OCI-LY7 (cell line): ENCODE results near the gene ROBO1. TPM values are rescaled to one million over a fixed set of nuclear protein-coding genes. Genes with fewer than 3 reads are reported as not detected.

ENCODE experiments used
- BruUV-seq: library from RNA; stranded (reverse); fragments of 400-500 nt; replicated peaks from 2 replicates; lab custom pipeline; 2021; lab: Mats Ljungman, UMichigan
- CTCF ChIA-PET: fragments of 300-600 bp; sonication (Branson Sonifier 250); formaldehyde crosslinking; loops from one replicate; lab custom pipeline; 2022; ENCODE audit warnings: antibody characterized with exemption; ENCODE audit not compliant: unreplicated experiment; lab: Charles Lee
- POLR2A ChIA-PET: fragments of 300-600 bp; sonication (Branson Sonifier 250); formaldehyde crosslinking; loops from one replicate; lab custom pipeline; 2022; ENCODE audit warnings: antibody characterized with exemption; lab: Charles Lee
- DNase-seq: peaks from one replicate; pipeline ENCODE4 v3.0.0-alpha.2; 2015; ENCODE audit warnings: low spot score
- H2AFZ ChIP-seq: fragments of 200-600 bp; sonication (generic), shearing (Covaris generic); 2 replicates; pipeline ENCODE4 v1.6.1; 2014; ENCODE audit warnings: mild to moderate bottlenecking, antibody characterized with exemption, low read length, moderate library complexity
- H3K27ac ChIP-seq: fragments of 200-600 bp; sonication (generic); 2 replicates; pipeline ENCODE4 v1.5.1; 2014; ENCODE audit warnings: mixed run types, low read depth, mild to moderate bottlenecking, moderate library complexity, low read length, inconsistent platforms; ENCODE audit not compliant: poor library complexity, severe bottlenecking
- H3K36me3 ChIP-seq: fragments of 200-600 bp; sonication (generic); 2 replicates; pipeline ENCODE4 v1.6.1; 2014; ENCODE audit warnings: mild to moderate bottlenecking, antibody characterized with exemption, low read length, moderate library complexity, mixed read lengths; ENCODE audit not compliant: insufficient read depth
- H3K4me1 ChIP-seq: fragments of 200-600 bp; sonication (generic); 2 replicates; pipeline ENCODE4 v1.5.1; 2014; ENCODE audit warnings: mild to moderate bottlenecking, low read length; ENCODE audit not compliant: insufficient read depth, poor library complexity, severe bottlenecking
- H3K4me2 ChIP-seq: fragments of 200-600 bp; sonication (generic); 2 replicates; pipeline ENCODE4 v1.6.1; 2014; ENCODE audit warnings: mild to moderate bottlenecking, low read length
- H3K4me3 ChIP-seq: fragments of 200-600 bp; sonication (generic); 2 replicates; pipeline ENCODE4 v1.5.1; 2014; ENCODE audit warnings: mild to moderate bottlenecking, low read depth, low read length; ENCODE audit not compliant: poor library complexity, severe bottlenecking
- H3K79me2 ChIP-seq: fragments of 200-600 bp; sonication (generic); 2 replicates; pipeline ENCODE4 v1.6.1; 2016; ENCODE audit warnings: low read depth, mild to moderate bottlenecking, low read length, moderate library complexity, mixed read lengths; ENCODE audit not compliant: insufficient read depth
- H3K9me2 ChIP-seq: fragments of 200-600 bp; sonication (generic); 2 replicates; pipeline ENCODE4 v1.6.1; 2016; ENCODE audit warnings: mild to moderate bottlenecking, low read length, mixed read lengths; ENCODE audit not compliant: insufficient read depth
- H3K9me3 ChIP-seq: fragments of 200-600 bp; sonication (generic); 2 replicates; pipeline ENCODE4 v1.6.1; 2014; ENCODE audit warnings: mild to moderate bottlenecking, mixed run types, low read length, mixed read lengths
- H4K20me1 ChIP-seq: fragments of 200-600 bp; sonication (generic); 2 replicates; pipeline ENCODE4 v1.6.1; 2014; ENCODE audit warnings: mild to moderate bottlenecking, antibody characterized with exemption, low read length, moderate library complexity, mixed read lengths; ENCODE audit not compliant: insufficient read depth
- EZH2phosphoT487 ChIP-seq: fragments of 200-600 bp; sonication (generic); IDR thresholded peaks from 2 replicates; pipeline ENCODE4 v1.6.1; 2018; ENCODE audit warnings: low read depth, borderline replicate concordance, mild to moderate bottlenecking, mixed run types, antibody characterized with exemption, low read length, moderate library complexity, mixed read lengths
- intact Hi-C: fragments of 100-400 bp; cut with micrococcal nuclease; formaldehyde crosslinking; loops from one replicate; pipeline ENCODE4 v1.10.0; 2022; ENCODE audit not compliant: unreplicated experiment
- total RNA-seq, 2 experiments: library from RNA; depleted of rRNA in 1 of 2; stranded (reverse); fragments of >200 nt in 1 of 2; shearing (Covaris generic) in 1 of 2; gene quantifications; 2 replicates each; pipeline ENCODE4 v1.2.3, GENCODE V29; 2014 to 2022
- TF ChIP-seq, protein P1 (sequence below): fragments of 200-600 bp; sonication (generic); conservative IDR thresholded peaks from 2 replicates; pipeline ENCODE4 v1.5.1; 2014; ENCODE audit warnings: mild to moderate bottlenecking, antibody characterized with exemption, low read length, moderate library complexity, mixed read lengths

Gene ROBO1
- total RNA-seq, 2 experiments from 2014 or later: not detected

- Histone ChIP-seq H3K4me2 (no peak overlapping the region), H3K9me3 (no peaks in the 10 kb centered on the region), H3K79me2 (no peaks in the 10 kb centered on the region), H3K4me1 (no peaks in the 10 kb centered on the region), H3K9me2 (no peaks in the 10 kb centered on the region), H3K36me3 (no peaks in the 10 kb centered on the region), H2AFZ (no peak overlapping the region), H3K4me3 (no peak overlapping the region), H3K27ac (no peak overlapping the region), H4K20me1 (no peaks in the 10 kb centered on the region)
- DNase-seq: no peak
- ChIA-PET POLR2A (interaction anchor here (0.5 to 0.7 kb wide), 2 partner anchors 520 to 1947 kb away, joined by 3 to 5 read pairs; no protein-coding TSS in a partner anchor), CTCF (no interaction called here)
- TF ChIP-seq, protein P1, sequence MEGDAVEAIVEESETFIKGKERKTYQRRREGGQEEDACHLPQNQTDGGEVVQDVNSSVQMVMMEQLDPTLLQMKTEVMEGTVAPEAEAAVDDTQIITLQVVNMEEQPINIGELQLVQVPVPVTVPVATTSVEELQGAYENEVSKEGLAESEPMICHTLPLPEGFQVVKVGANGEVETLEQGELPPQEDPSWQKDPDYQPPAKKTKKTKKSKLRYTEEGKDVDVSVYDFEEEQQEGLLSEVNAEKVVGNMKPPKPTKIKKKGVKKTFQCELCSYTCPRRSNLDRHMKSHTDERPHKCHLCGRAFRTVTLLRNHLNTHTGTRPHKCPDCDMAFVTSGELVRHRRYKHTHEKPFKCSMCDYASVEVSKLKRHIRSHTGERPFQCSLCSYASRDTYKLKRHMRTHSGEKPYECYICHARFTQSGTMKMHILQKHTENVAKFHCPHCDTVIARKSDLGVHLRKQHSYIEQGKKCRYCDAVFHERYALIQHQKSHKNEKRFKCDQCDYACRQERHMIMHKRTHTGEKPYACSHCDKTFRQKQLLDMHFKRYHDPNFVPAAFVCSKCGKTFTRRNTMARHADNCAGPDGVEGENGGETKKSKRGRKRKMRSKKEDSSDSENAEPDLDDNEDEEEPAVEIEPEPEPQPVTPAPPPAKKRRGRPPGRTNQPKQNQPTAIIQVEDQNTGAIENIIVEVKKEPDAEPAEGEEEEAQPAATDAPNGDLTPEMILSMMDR: no peak
- no peak for TF ChIP-seq EZH2phosphoT487
- intact Hi-C loops: no loop called here
- no TSS peak for BruUV-seq
Measured at GRCh38 chr3:78660957-78661356, 1106.8 kb downstream of the ROBO1 start.

DNA sequence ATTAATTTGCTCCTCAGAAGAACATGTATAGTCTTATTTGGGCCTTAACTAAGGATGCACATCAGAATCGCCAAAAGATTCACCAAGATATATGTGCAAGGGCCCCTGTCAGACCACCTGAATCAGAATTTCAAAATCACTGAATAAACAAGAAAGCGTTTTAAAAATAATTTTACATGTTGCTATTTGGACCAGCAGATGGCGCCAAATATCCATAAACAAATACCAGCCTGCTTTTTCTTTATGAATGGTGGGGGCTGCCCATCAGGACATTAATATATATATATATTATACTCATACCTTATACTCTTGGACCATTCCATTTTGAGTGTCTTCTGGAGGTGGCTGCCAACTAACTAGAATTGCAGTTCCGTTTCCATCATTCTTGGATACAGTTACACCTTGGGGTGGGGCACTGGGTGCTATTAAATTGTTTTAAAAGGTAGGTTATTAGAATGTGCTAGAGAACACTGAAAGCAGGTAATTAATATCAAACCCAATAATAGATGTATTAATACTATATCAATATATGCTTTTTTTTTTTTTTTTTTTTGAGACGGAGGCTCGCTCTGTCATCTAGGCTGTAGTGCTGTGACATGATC lies 1108.3 kb downstream of the ROBO1 start:
- intact Hi-C loops: loop anchor here (1.0 to 5.0 kb wide), 2 partner anchors 373 to 703 kb away; no protein-coding TSS in a partner anchor

More for the DNA sequence above, 1108.3 kb downstream of the ROBO1 start:
- H2AFZ ChIP-seq: no peak overlapping the region
- H3K4me1 ChIP-seq: no peaks in the 10 kb centered on the region
- no peak overlapping the region for H3K4me3 ChIP-seq
- no peak overlapping the region for H3K4me2 ChIP-seq
- no peaks in the 10 kb centered on the region for H3K79me2 ChIP-seq
- CTCF ChIA-PET: no interaction called here
- H3K27ac ChIP-seq: no peak overlapping the region
- no TSS peak for BruUV-seq
- DNase-seq: peak; percentile 54
- no peaks in the 10 kb centered on the region for H3K9me2 ChIP-seq
- TF ChIP-seq, protein P1: peak; percentile 81
- no peak for TF ChIP-seq EZH2phosphoT487
- H3K9me3 ChIP-seq: no peaks in the 10 kb centered on the region
- POLR2A ChIA-PET: no interaction called here
- H4K20me1 ChIP-seq: no peaks in the 10 kb centered on the region
- no peaks in the 10 kb centered on the region for H3K36me3 ChIP-seq
